ENCODE data around the gene KAZALD1. TPM values are rescaled to one million over a fixed set of nuclear protein-coding genes. Genes with fewer than 3 reads are reported as not detected.

The KAZALD1 gene
- total and polyA plus RNA-seq, 3 donors from 2014 or later, result 6.4 to 11.0 (median 6.8) TPM

- peaks cover 7% of the 10 kb centered on the region for H3K4me1 ChIP-seq
- H3K4me3 ChIP-seq, result no peak overlapping the region
- intact Hi-C loops (cut with DNase I; ENCODE audit: low total_unique reads), result no loop called here
- 93 to 95% methylated on average over 4 of the region's 4 CpGs for WGBS, 2 donors
- no peaks in the 10 kb centered on the region for H3K36me3 ChIP-seq (ENCODE audit: low read depth, missing control alignments)
- no peaks in the 10 kb centered on the region for H3K9me3 ChIP-seq
- H3K27ac ChIP-seq, result no peak overlapping the region
- no peak for TF ChIP-seq CTCF (IDR thresholded peaks at IDR 0.05)
- TF ChIP-seq POLR2A (IDR thresholded peaks at IDR 0.05), result no peak
- DNase-seq, result no peak
- H3K27me3 ChIP-seq, result no peaks in the 10 kb centered on the region
Measured at GRCh38 chr10:101056365-101057151, 5.2 kb upstream of the KAZALD1 start.

- H3K4me3 ChIP-seq, result peak overlapping the region; percentile 74 to 94
- H3K4me1 ChIP-seq, result peaks cover 24% of the 10 kb centered on the region
- DNase-seq, result peak; percentile 96
- H3K36me3 ChIP-seq (ENCODE audit: low read depth, missing control alignments), result no peaks in the 10 kb centered on the region
- TF ChIP-seq POLR2A (IDR thresholded peaks at IDR 0.05), result no peak
- peak; percentile 70 to 85 (median 84) for TF ChIP-seq CTCF (IDR thresholded peaks at IDR 0.05)
- WGBS, 2 donors, result 0 to 1% methylated on average over 37 of the region's 37 CpGs
- H3K27me3 ChIP-seq, result no peaks in the 10 kb centered on the region
- intact Hi-C loops (cut with DNase I; ENCODE audit: low total_unique reads), result no loop called here
- H3K9me3 ChIP-seq, result no peaks in the 10 kb centered on the region
- peak overlapping the region; percentile 99 for H3K27ac ChIP-seq
Measured at GRCh38 chr10:101060036-101060950, 1.5 kb upstream of the KAZALD1 start.

DNA sequence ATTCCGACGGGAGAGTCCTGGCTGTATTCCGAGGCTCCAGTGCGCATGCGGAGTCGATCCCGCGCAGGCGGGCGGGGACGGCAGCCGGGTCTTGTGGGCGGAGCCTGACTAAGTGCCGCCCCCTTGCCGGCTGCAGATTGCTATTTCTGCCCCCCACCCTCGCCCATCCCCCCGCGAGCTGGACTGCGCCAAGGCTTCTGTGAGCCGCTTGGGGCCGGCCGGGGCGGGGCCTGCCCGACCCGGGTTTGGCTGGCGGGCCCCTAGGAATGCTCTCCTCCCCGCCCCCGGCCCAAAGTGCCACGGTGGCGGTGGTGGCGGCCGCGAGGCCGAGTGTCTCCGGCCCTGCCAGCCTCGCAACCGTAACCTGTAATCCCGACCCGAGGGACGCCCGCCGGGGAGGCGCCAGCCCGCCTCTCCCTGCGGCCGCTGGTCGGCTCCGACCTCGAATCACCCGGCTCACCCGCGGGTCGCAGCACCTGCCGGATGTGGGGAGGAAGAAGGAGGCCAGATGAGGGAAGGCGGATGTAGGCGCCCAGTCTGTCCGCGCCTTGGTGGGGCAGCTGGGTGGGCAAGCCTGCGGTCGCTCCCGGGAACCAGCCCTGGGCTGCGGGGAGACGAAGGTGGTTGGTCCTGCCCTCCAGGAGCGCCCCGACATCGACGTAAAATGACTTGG lies 702 bp upstream of the KAZALD1 start:
- Histone ChIP-seq H3K27me3 (no peaks in the 10 kb centered on the region), H3K36me3 (ENCODE audit: low read depth, missing control alignments) (no peaks in the 10 kb centered on the region), H3K27ac (peak overlapping the region; percentile 99), H3K4me1 (peaks cover 29% of the 10 kb centered on the region), H3K9me3 (no peaks in the 10 kb centered on the region), H3K4me3 (peak overlapping the region; percentile 74 to 94)
- DNase-seq, result peak; percentile 95
- TF ChIP-seq CTCF (IDR thresholded peaks at IDR 0.05), result no peak
- TF ChIP-seq POLR2A (IDR thresholded peaks at IDR 0.05), result no peak
- intact Hi-C loops (cut with DNase I; ENCODE audit: low total_unique reads), result no loop called here
- WGBS, 2 donors, result 1 to 2% methylated on average over 16 to 63 of the region's 67 CpGs

DNA sequence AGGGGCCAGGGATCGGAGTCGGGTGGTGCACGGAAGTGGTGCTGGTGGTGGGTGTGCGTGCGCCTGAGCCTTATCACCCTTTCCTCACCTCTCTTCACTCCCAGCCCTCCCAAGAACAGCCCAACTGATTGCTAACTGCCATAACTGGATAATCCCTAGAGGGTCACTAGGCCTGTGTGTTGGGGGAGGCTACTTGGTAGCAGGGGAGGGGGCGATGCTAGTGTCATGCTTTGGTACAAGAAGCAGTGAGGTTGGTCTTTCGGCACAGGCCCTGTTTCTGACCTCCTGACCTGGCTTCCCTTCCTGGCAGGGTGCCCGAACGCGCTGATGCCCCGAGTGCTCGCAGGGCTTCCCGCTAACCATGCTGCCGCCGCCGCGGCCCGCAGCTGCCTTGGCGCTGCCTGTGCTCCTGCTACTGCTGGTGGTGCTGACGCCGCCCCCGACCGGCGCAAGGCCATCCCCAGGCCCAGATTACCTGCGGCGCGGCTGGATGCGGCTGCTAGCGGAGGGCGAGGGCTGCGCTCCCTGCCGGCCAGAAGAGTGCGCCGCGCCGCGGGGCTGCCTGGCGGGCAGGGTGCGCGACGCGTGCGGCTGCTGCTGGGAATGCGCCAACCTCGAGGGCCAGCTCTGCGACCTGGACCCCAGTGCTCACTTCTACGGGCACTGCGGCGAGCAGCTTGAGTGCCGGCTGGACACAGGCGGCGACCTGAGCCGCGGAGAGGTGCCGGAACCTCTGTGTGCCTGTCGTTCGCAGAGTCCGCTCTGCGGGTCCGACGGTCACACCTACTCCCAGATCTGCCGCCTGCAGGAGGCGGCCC lies 652 bp downstream of the KAZALD1 start:
- TF ChIP-seq CTCF (IDR thresholded peaks at IDR 0.05) (peak; percentile 38 to 70 (median 55)), POLR2A (IDR thresholded peaks at IDR 0.05) (no peak)
- H3K36me3 ChIP-seq (ENCODE audit: low read depth, missing control alignments), result no peaks in the 10 kb centered on the region
- H3K4me1 ChIP-seq, result peaks cover 43% of the 10 kb centered on the region
- no peaks in the 10 kb centered on the region for H3K9me3 ChIP-seq
- peak overlapping the region; percentile 26 to 94 for H3K4me3 ChIP-seq
- 8 to 26% methylated on average over 6 to 37 of the region's 63 CpGs for WGBS, 2 donors
- peak; percentile 46 for DNase-seq
- no peaks in the 10 kb centered on the region for H3K27me3 ChIP-seq
- H3K27ac ChIP-seq, result peak overlapping the region; percentile 99
- intact Hi-C loops (cut with DNase I; ENCODE audit: low total_unique reads), result no loop called here
